UCSD-AML1 (cell line): ENCODE data around the gene MBLAC1.
A peak's percentile ranks its signal among the peaks of the same experiment; 100 is the strongest.

Experiments used
- DNase-seq: peaks from one replicate; lab custom pipeline; 2025; ENCODE audit not compliant: unreplicated experiment; lab: John Stamatoyannopoulos, UW

Gene MBLAC1

GRCh38 chr7:100095704-100096103 is 31.1 kb upstream of the MBLAC1 start:
- no peak for DNase-seq

- DNase-seq, result no peak
These were observed 27.9 kb upstream of the MBLAC1 start for GRCh38 chr7:100098913-100099312.

GRCh38 chr7:100099452-100099851 is 27.3 kb upstream of the MBLAC1 start:
- DNase-seq, result no peak

DNA sequence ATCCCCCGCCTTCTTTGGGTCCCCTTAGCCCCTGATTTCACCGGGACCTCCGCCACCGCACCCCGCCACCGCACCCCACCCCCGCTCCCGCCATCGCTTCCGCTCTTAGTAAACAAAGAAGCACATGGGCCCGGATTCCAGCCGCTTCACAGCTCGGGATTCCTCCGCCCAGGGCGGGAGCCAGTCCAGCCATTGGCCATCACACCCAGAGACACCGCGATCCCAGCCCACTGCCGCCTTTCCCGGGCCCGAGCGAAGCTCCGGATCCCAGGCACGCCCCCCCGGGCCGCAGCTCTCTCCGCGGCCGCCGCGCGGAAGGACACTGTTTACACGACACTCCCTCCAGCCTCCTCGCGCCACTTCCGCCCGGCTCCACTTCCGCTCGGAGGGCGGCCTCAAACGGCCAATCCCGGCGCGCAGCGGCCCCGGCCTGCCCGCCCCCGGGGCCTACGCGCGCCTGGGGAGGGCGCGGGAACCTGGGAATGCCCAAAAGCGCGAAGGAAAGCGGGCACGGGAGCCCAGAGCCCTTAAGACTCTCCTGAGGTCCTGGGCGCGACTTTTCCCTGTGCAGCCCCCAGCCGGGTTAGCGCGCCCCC is 26.2 kb upstream of the MBLAC1 start:
- peak; percentile 87 for DNase-seq

- peak; percentile 90 for DNase-seq
These were observed 25.5 kb upstream of the MBLAC1 start, which contains the start of the genes AP4M1 and MCM7 for GRCh38 chr7:100101016-100101862. Gene AP4M1 (plus strand): TSS chr7:100101643. CDS start chr7:100101715, 72 bp downstream. Gene MCM7 (minus strand): TSS chr7:100101397. CDS start chr7:100101294, 103 bp downstream.

DNA sequence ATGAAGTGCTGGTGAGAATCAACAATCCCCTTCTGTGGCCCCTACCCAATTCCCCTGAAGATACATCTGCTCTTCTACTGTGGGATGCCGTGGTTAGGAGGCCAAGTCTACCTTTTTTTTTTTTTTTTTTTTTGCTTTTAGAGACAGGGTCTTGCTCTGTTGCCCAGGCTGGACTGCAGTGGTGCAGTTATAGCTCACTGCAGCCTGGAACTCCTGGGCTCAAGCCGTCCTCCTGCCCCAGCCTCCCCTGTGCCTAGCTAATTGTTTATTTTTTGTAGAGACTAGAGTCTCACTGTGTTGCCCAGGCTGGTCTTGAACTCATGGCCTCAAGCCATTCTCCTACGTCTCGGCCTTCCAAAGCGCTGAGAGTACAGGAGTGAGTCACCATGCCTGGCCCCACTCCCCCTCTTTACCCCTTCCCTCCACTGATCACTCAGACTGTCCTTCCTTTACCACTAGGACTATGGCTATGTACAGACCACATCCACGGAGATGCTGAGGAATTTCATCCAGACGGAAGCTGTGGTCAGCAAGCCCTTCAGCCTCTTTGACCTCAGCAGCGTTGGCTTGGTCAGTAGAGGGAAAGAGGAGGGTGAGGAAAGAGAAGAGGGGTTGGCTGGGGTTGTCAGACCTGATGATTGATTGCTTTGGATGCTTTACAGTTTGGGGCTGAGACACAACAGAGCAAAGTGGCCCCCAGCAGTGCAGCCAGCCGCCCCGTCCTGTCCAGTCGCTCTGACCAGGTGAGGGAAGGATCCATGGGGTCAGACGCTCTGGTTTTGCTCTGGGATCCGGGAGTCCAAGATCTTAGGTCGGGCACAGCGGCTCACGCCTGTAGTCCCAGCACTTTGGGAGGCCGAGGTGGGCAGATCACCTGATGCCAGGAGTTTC is 23.6 kb upstream of the MBLAC1 start:
- DNase-seq, result no peak

- DNase-seq, result no peak
These were observed 21.2 kb upstream of the MBLAC1 start for GRCh38 chr7:100105534-100105933.

GRCh38 chr7:100106633-100107032 is 20.1 kb upstream of the MBLAC1 start:
- DNase-seq, result no peak

- no peak for DNase-seq
These were observed 19.5 kb upstream of the MBLAC1 start for GRCh38 chr7:100107125-100107737.

DNA sequence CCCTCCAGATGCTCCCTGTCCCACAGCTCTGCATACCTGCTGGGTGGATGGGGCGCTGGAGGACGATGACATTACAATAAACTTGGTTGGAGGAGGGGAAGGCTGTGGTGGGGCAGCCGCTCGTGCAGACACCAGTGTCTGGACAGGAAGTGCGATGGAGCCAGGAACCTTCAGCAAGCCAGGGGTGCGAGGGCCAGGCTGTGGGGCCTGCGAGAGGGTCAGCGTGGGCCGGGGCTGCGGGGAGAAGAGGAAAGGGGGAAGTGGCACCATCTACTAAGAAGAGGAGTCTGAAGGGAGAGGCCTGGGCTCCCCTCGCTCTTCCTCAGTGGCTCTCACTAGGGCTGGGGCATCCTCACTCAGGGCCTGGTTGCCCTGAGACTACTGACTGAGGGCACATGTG is 18.9 kb upstream of the MBLAC1 start:
- no peak for DNase-seq

DNA sequence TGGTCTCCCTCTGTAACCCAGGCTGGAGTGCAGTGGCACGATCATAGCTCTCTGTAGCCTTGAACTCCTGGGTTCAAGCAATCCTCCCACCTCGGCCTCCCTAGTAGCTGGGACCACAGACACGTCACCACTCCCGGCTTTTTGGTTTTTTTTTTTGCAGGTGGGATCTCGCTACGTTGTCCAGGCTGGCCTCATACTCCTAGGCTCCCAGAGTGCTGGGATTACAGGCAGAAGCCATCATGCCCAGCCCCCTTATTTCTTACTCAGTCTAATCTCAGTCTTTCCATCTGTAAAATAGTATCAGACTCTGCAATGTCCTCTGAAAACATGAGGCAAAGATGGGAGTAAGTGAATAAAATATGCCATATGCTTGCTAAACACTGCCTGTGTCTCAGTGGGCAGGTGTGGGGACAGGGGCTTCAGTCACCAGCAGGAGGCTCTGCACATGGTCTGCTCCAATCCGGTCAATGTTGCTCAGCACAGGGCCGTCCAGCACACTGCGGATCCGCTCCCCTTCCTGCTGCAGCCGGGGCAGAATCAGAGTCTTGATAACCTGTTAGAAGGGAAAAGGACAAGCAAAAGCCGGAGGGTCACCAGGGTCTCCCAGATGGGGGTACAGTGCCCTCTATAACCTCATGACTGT is 17.1 kb upstream of the MBLAC1 start:
- no peak for DNase-seq

DNA sequence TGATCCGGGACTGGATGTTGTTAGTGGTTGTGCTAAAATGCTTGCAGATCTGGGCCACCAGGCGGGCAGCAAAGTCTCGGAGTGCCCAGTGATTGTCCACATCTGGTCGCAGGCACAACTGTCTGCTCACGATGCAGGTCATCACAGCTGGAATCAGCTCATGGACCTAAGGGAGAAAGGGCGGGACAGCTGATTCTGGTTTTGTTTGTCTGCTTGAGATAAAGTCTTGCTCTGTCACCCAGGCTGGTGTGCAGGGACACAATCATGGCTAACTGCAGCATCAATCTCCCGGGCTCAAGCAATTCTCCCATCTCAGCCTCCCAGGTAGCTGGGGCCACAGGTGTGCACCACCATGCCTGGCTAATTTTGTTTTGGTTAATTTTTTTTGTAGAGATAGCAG is 15.6 kb upstream of the MBLAC1 start:
- no peak for DNase-seq

DNA sequence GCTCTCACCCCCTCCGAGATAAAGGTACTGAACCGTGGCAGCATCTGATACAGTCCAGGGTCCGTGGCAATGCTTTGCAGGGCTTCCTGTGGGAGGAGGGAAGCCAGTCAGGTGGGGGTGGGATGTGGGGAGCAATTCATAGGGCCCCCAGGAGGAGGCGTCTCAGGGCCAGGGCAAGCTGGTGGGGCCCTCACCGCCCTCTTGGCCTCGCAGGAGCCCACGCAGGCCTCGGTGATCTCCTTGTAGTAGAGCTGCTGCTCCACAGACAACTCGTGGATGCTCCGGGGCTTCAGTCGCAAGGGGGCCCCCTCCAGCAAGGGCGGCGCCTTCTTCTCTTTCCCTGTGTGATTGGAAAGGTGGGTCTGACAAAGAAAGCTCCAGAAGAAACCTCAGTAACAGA is 14.9 kb upstream of the MBLAC1 start:
- DNase-seq, result no peak

- no peak for DNase-seq
These were observed 11.7 kb upstream of the MBLAC1 start for GRCh38 chr7:100115026-100115425.

DNA sequence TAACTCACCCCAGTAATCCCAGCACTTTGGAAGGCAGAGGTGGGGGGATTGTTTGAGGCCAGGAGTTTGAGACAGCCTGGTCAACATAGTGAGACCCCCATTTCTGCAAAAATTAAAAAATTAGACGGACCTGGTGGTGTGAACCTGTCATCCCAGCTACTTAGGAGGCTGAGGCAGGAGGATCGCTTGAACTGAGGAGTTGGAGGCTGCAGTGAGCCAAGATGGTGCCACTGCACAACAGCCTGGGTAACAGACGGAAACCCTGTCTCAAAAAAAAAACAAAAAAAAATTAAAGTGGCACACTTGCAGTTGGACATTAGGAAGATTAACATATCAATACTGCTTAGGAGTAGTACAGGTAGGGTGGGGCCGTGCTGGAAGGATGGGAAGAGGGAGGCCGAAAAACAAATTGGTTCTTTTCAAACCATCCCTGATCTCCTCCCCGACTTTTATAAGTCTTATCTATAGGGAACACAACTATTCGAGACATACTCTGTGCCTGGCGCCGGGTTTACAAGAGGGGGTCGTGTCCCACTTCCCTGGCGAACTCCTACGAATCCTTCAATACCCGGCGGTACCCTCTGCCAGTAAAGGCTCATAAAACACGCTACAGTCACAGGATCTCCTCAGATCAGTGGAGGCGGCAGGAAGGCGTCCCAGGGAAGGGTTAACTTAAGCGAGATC is 8.2 kb upstream of the MBLAC1 start:
- no peak for DNase-seq

DNA sequence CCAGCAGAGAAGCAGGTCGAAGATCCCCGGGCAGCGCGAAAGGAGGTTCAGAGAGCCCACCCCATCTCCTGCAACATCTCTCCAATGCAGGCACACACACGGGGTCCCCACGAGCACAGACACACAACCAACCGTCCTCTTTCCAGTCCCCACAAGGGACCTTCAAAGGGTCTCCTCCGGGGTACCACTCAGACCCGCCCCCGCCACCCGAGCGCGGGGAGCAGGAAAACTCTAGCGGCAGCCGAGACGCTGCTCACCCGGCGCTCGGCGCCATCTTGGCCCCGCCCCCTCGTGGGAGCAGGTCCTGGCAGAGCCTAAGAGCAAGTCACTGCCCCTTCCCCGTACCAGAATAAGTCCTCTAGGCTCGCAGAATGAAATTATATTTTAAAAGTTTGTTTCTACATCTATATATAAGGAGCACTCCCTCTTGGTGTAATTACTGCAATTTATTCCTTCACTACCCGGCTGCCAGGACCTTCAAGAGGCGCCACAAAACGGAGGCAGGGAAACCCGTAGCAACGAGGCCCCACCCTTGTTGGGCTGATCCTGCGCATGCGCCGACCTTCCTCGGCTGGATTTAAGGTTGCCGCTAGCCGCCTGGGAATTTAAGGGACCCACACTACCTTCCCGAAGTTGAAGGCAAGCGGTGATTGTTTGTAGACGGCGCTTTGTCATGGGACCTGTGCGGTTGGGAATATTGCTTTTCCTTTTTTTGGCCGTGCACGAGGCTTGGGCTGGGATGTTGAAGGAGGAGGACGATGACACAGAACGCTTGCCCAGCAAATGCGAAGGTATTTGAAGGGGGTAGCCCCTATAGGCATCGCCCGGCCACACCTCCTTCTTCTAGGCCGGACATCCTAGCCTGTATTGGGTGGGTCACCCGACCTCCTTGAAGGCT is 7.4 kb upstream of the MBLAC1 start, which contains the start of the genes CNPY4 and TAF6:
Gene CNPY4, plus strand, starts transcription at position 563 of the 898 bp plus-strand sequence. Its CDS starts 111 bp downstream, at position 674.
Gene TAF6, minus strand, starts transcription at position 287 of the 898 bp plus-strand sequence. CDS start 5,149 bp downstream, outside the sequence.
- peak; percentile 83 for DNase-seq

DNA sequence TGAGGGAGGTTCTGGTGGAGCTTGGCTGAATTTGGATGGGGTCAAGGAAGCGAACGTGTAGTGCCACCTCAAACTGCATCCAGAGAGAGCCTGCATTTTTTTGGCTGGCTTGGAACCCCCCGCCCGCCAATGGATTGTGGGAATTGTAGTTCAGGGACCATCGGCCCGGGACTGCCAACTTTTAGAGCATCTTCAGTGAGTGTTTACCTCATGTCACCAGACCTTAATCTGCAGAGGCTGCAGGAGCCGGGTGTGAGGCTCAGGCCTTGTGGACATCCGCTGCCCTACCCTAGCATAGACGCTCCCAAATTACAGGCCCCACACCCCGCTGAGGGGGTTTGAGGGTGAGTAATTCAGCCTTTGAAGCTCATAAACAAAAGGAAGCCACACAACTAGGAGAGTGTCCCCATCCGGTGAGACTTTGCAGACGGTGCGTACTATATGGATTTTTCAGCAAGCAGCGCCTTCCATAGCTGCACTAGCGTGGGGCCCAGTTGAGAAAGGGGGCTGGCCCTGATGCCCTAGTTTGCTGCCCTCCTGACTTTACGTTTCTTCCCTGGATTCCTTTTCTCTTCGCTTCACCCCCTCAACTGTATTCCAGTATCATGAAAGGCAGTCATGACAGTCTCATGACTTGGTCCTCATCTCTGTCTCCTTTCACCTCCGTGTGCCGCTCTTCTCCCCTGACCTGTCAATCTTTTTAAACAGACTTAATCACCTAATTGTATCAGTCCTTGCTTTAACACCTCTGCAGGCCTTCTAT is 6.6 kb upstream of the MBLAC1 start:
- DNase-seq, result no peak

- no peak for DNase-seq
These were observed 6.1 kb upstream of the MBLAC1 start for GRCh38 chr7:100120733-100121036.
